Upper lobe of left lung (tissue), 6 donors: ENCODE measurements around the gene CLPTM1L. TPM values are rescaled to one million over a fixed set of nuclear protein-coding genes. Genes with fewer than 3 reads are reported as not detected.

Experiments used
- ATAC-seq, 2 donors: fragments of 200-7000 bp; cut with Tn5 transposase; one replicate each; pipeline ENCODE4 v1.9.1; 2022; ENCODE audit warnings: mild to moderate bottlenecking in 2 of 2, moderate library complexity in 2 of 2; ENCODE audit not compliant: low FRiP score in 2 of 2
- DNase-seq, 2 donors: peaks; one replicate each; pipeline ENCODE4 v3.0.0-alpha.2; 2019 to 2020
- H3K27ac ChIP-seq, 4 donors: fragments of 200-600 bp; sonication (generic); one replicate each; pipeline ENCODE4 v1.5.1; 2016 to 2019
- H3K27me3 ChIP-seq, 4 donors: fragments of 200-600 bp; sonication (generic); one replicate each; pipeline ENCODE4 v1.5.1; 2017 to 2019
- H3K36me3 ChIP-seq, 4 donors: fragments of 200-600 bp; sonication (generic); one replicate each; pipeline ENCODE4 v1.5.1; 2016 to 2019
- H3K4me1 ChIP-seq, 4 donors: fragments of 200-600 bp; sonication (generic); one replicate each; pipeline ENCODE4 v1.5.1; 2018 to 2019
- H3K4me3 ChIP-seq, 4 donors: fragments of 200-600 bp; sonication (generic); one replicate each; pipeline ENCODE4 v1.5.1; 2017 to 2019; ENCODE audit warnings: mild to moderate bottlenecking in 2 of 4, moderate library complexity in 1 of 4
- H3K9me3 ChIP-seq, 4 donors: fragments of 200-600 bp; sonication (generic); one replicate each; pipeline ENCODE4 v1.5.1; 2018 to 2019
- EP300 ChIP-seq, 4 donors: sonication (generic); formaldehyde crosslinking; IDR thresholded peaks; one replicate each; pipeline ENCODE4 v1.5.1; 2017; ENCODE audit warnings: antibody characterized with exemption in 4 of 4, control low read depth in 2 of 4
- POLR2A ChIP-seq, 4 donors: fragments of 450-650 bp; IDR thresholded peaks; one replicate each; pipeline ENCODE4 v1.5.1; 2016 to 2017; ENCODE audit warnings: antibody characterized with exemption in 4 of 4, mild to moderate bottlenecking in 2 of 4
- POLR2AphosphoS5 ChIP-seq, 2 donors: sonication (generic); formaldehyde crosslinking; IDR thresholded peaks; one replicate each; pipeline ENCODE4 v1.5.1; 2017; ENCODE audit warnings: antibody characterized with exemption in 2 of 2
- WGBS, 2 donors: methylation state at CpG; one replicate each; pipeline ENCODE4 v1.1.5; 2017 to 2018; 5-methylcytosine and 5-hydroxymethylcytosine counted together
- total RNA-seq, 6 donors: library from RNA; depleted of rRNA in 4 of 6; stranded (reverse); fragments of >200 nt in 4 of 6; gene quantifications; one replicate each; pipeline versions ENCODE4 v1.1.0 to v1.2.1, GENCODE V29; 2016 to 2021
- TF ChIP-seq, protein P1 (sequence below), 6 experiments: fragments of 450-650 bp in 4 of 6; fragments of 200-600 bp in 2 of 6; sonication (generic) in 2 of 6; IDR thresholded peaks; one replicate each; pipeline ENCODE4 v1.5.1; 2016 to 2019; ENCODE audit warnings: antibody characterized with exemption in 6 of 6
- donor health status: DM: no; HTN: no; CAD: no; lungs with moderate emphysema.
- donor health status: DM: no; HTN: yes; CAD: no; lungs with severe emphysema.

The CLPTM1L gene
- total RNA-seq, 6 donors from 2014 or later, result 135 to 311 (median 204) TPM

DNA sequence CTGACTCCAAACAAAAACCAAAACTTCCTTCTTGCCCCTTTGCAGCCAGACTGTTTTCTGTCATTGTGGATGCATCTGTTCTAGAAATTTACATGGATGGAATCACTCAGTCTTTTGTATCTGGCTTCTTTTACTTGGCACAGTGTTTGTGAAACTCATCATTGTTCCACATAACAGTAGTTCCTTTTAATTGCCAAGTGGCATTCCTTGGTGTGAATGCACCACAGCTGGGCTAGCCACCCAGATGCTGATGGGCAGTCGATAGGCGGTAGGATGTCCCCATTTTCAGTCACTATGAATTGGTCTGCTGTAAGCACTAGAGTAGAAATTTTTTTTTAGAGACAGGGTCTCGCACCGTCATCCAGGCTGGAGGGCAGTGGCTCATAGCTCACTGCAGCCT, 6.3 kb upstream of the CLPTM1L start:
- Histone ChIP-seq H3K27ac (no peak overlapping the region), H3K9me3 (no peaks in the 10 kb centered on the region), H3K4me1 (peaks cover 0 to 3% (median under 1%) of the 10 kb centered on the region in 4 donors), H3K4me3 (no peak overlapping the region), H3K36me3 (no peaks in the 10 kb centered on the region), H3K27me3 (no peaks in the 10 kb centered on the region)
- DNase-seq (no peak), ATAC-seq (no peak)
- WGBS, 2 donors, result 83 to 100% methylated on average over 4 of the region's 4 CpGs
- no peak for TF ChIP-seq POLR2AphosphoS5 (IDR thresholded peaks at IDR 0.05)
- TF ChIP-seq POLR2A (IDR thresholded peaks at IDR 0.05), result no peak
- TF ChIP-seq, protein P1, sequence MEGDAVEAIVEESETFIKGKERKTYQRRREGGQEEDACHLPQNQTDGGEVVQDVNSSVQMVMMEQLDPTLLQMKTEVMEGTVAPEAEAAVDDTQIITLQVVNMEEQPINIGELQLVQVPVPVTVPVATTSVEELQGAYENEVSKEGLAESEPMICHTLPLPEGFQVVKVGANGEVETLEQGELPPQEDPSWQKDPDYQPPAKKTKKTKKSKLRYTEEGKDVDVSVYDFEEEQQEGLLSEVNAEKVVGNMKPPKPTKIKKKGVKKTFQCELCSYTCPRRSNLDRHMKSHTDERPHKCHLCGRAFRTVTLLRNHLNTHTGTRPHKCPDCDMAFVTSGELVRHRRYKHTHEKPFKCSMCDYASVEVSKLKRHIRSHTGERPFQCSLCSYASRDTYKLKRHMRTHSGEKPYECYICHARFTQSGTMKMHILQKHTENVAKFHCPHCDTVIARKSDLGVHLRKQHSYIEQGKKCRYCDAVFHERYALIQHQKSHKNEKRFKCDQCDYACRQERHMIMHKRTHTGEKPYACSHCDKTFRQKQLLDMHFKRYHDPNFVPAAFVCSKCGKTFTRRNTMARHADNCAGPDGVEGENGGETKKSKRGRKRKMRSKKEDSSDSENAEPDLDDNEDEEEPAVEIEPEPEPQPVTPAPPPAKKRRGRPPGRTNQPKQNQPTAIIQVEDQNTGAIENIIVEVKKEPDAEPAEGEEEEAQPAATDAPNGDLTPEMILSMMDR (IDR thresholded peaks at IDR 0.05), result no peak
- no peak for TF ChIP-seq EP300 (IDR thresholded peaks at IDR 0.05)

DNA sequence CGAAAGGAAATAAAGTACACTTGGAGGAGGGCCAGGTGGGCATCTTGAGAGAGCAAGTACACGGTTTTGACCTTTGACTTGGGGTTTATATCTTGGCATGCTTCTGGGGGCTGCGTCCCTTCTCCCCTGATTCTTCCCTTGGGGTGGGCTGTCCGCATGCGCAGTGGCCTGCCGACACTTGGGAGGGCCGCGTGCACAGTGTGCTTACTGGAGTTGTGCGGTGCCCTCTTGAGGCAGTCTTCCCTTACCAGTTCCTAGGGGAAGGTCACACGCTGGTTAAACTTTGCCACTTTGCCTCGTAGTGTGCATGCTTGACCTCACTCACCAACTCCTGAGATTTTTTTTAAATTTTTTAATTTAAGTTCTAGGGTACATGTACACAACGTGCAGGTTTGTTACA, 4.3 kb upstream of the CLPTM1L start:
- ATAC-seq, result no peak
- H3K27me3 ChIP-seq, result no peaks in the 10 kb centered on the region

GRCh38 chr5:1348986-1349245, 4.0 kb upstream of the CLPTM1L start:
- no peaks in the 10 kb centered on the region for H3K36me3 ChIP-seq
- DNase-seq (no peak), ATAC-seq (no peak)
- H3K4me1 ChIP-seq, result peaks cover 10 to 17% (median 13%) of the 10 kb centered on the region in 4 donors
- no peak for TF ChIP-seq EP300 (IDR thresholded peaks at IDR 0.05)
- TF ChIP-seq POLR2AphosphoS5 (IDR thresholded peaks at IDR 0.05), result no peak
- TF ChIP-seq, protein P1 (IDR thresholded peaks at IDR 0.05), result no peak
- no peak for TF ChIP-seq POLR2A (IDR thresholded peaks at IDR 0.05)
- H3K4me3 ChIP-seq, result no peak overlapping the region
- no peak overlapping the region for H3K27ac ChIP-seq
- no peaks in the 10 kb centered on the region for H3K9me3 ChIP-seq
- WGBS, 2 donors, result 64 to 80% methylated on average over 1 of the region's 1 CpG
- no peaks in the 10 kb centered on the region for H3K27me3 ChIP-seq

More for the DNA sequence above, 4.3 kb upstream of the CLPTM1L start:
- no peaks in the 10 kb centered on the region for H3K36me3 ChIP-seq
- TF ChIP-seq POLR2A (IDR thresholded peaks at IDR 0.05) (no peak), EP300 (IDR thresholded peaks at IDR 0.05) (no peak), POLR2AphosphoS5 (IDR thresholded peaks at IDR 0.05) (no peak)
- TF ChIP-seq, protein P1 (IDR thresholded peaks at IDR 0.05), result no peak
- H3K4me3 ChIP-seq, result no peak overlapping the region
- H3K9me3 ChIP-seq, result no peaks in the 10 kb centered on the region
- no peak overlapping the region for H3K27ac ChIP-seq
- DNase-seq, result no peak
- WGBS, 2 donors, result 50 to 52% methylated on average over 11 to 12 of the region's 12 CpGs
- H3K4me1 ChIP-seq, result peaks cover 8 to 14% (median 10%) of the 10 kb centered on the region in 4 donors

DNA sequence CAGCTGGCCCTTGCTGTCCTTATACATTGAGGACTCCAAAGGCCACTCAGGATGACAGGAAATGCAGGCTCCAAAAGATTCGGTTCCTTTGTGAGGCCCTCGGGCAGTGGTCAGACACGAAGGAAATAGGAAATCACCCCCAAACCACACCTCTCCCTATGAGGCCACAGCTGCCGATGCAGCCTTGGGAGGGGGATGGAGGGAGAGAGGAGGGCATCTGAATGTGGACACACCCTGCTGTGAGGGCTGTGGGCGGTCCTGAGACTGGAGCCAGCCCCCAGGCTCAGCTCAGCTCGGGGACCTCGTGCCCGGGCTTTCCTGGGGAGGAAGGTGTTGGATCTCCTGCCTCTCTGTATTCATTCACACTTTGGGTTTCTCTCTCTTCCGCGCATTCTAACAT, 2.7 kb upstream of the CLPTM1L start:
- peaks cover 0 to 3% (median 1%) of the 10 kb centered on the region in 4 donors for H3K36me3 ChIP-seq
- no peak overlapping the region for H3K27ac ChIP-seq
- no peak overlapping the region for H3K4me3 ChIP-seq
- no peaks in the 10 kb centered on the region for H3K27me3 ChIP-seq
- no peak for TF ChIP-seq EP300 (IDR thresholded peaks at IDR 0.05)
- TF ChIP-seq POLR2AphosphoS5 (IDR thresholded peaks at IDR 0.05), result no peak
- no peak for TF ChIP-seq POLR2A (IDR thresholded peaks at IDR 0.05)
- TF ChIP-seq, protein P1 (IDR thresholded peaks at IDR 0.05), result no peak
- H3K4me1 ChIP-seq, result peaks cover 23 to 30% (median 27%) of the 10 kb centered on the region in 4 donors
- 49 to 60% methylated on average over 10 of the region's 10 CpGs for WGBS, 2 donors
- DNase-seq, result no peak
- ATAC-seq, result no peak
- H3K9me3 ChIP-seq, result no peaks in the 10 kb centered on the region

GRCh38 chr5:1346627-1347440, 1.9 kb upstream of the CLPTM1L start:
- no peak for ATAC-seq
- peaks cover 1 to 10% (median 8%) of the 10 kb centered on the region in 4 donors for H3K36me3 ChIP-seq
- H3K27ac ChIP-seq, result no peak overlapping the region
- H3K9me3 ChIP-seq, result no peaks in the 10 kb centered on the region
- H3K27me3 ChIP-seq, result no peaks in the 10 kb centered on the region
- no peak for DNase-seq
- peaks cover 23 to 38% (median 31%) of the 10 kb centered on the region in 4 donors for H3K4me1 ChIP-seq
- no peak overlapping the region for H3K4me3 ChIP-seq
- WGBS, 2 donors, result 84 to 91% methylated on average over 19 to 21 of the region's 21 CpGs
- TF ChIP-seq EP300 (IDR thresholded peaks at IDR 0.05) (no peak), POLR2AphosphoS5 (IDR thresholded peaks at IDR 0.05) (no peak), POLR2A (IDR thresholded peaks at IDR 0.05) (no peak)
- TF ChIP-seq, protein P1 (IDR thresholded peaks at IDR 0.05), result no peak
